Placental pericyte (primary cell): ENCODE measurements around the gene SNX4. TPM values are rescaled to one million over a fixed set of nuclear protein-coding genes. Genes with fewer than 3 reads are reported as not detected.

Experiments used
- small RNA-seq: library from RNA; depleted of rRNA; stranded (forward); fragments of <200 nt; gene quantifications from one replicate; pipeline ENCODE3, GENCODE V24; 2012; ENCODE audit warnings: low replicate concordance
- total RNA-seq: library from RNA; depleted of rRNA; stranded (reverse); fragments of >200 nt; gene quantifications from 2 replicates; pipeline ENCODE4 v1.2.3, GENCODE V29; 2012

SNX4 gene
- total RNA-seq, result 40.0 and 41.7 TPM in 2 replicates

DNA sequence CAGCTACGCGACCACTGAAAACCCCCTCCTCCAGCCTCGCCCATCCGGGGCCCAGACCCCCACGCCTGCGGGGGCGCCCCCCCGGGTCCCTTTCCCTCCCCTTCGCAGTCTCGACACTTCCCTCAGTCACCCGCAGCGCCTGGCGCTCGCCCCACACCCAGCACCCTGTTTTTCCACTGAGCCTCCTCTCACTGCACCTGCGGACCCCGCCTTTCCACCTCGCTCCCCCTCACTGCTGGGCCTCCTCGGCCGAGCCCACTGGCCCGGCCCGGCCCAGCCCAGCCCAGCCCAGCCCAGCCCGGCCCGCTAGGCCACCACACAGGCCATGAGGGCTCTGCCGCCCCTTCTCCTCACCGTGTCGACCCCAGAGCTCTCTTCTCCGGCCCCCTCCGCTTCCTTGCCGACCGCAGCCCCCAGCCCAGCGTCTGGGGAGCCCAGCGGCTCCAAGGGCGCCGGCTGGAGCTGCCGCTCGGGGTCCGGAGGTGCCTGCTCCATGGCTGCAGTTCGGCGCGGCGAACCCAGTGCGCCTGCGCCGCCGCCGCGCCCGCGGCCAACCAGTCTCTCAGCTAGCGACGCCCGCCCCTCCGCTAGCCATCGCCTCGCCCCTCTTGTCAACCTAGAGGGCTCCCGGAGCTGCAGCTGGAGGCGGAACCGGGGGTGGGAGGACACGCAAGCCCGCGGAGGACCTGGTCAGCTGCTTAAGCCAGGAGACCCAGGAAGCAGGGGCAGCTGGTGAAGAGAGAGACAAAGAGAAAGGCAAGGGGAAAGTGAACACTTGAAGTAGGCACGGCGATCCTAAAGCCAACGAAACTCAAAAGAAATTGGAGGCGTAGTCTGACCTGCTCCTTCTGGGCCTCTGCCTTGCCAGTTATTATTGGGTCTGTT is at the start of gene SNX4:
SNX4 (minus strand) TSS at position 525 of the 885 bp plus-strand sequence; CDS start at position 495, 30 bp downstream.

Small RNAs within 50 kb of the gene (small RNA-seq; reads per million reads assigned to genes)
- gene RF00019, result not detected

Other genes starting within 250 kb of the SNX4 start
- 26.9 and 30.6 TPM in 2 replicates for gene ZNF148, start 144.9 kb downstream of the SNX4 start, total RNA-seq
- 8.1 and 14.9 TPM in 2 replicates for gene OSBPL11, start 75.3 kb upstream of the SNX4 start, total RNA-seq